Measurements from ENCODE around the gene CACNB4. TPM values are rescaled to one million over a fixed set of nuclear protein-coding genes. Genes with fewer than 3 reads are reported as not detected.

CACNB4 gene
- polyA plus RNA-seq, 1 of the 3 experiments (the other 2 are of a cell fraction) = 0.18 TPM

DNA sequence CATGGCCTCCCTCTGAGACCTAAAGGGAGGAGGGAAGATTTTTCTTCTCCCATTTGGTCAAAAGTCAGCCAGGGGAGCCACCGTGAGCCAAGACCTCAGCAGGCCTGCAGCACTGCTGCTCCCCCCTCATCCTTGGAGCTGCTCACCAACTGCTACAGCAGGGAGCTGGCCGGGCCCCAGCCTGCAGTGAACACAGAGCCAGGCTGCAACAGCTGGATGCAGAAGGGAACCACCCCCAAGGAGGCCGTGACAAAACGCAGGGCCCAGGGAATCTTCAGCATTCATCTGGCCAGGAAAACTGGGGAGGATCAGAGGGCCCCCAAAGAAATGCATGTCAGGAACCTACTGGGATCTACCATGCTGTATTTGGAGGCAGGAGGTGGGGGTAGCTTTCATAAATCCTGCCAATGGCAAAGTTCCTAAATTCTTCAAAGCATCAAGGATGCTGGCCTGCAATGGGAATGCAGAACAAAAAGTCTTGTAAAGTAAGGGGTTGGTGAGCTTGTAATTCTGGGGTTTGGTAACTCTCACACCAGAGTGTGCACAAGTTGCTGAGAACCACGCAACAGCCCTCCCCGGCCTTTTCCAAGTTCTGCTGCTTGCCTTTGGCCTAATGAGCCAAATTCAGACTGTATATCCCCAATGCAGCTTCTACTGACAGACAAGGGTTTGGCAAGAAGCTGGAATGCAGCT is 61.0 kb downstream of the CACNB4 start:
- WGBS (ENCODE audit: low lambda C conversion rate) = 70% methylated on average over 6 of the region's 6 CpGs
- Histone ChIP-seq H3K9me2 (no peaks in the 10 kb centered on the region), H3K4me3 (ENCODE audit: low read depth in 2 of 2, low read length in 1 of 2) (no peak overlapping the region), H2AFZ (ENCODE audit: low read depth) (no peak overlapping the region), H3K27ac (ENCODE audit: low read depth in 2 of 2, low read length in 1 of 2) (no peak overlapping the region), H4K20me1 (ENCODE audit: insufficient read depth) (no peaks in the 10 kb centered on the region), H3K9me3 (no peaks in the 10 kb centered on the region), H3K79me2 (ENCODE audit: insufficient read depth) (no peaks in the 10 kb centered on the region), H3K4me1 (ENCODE audit: control insufficient read depth in 1 of 2, insufficient read depth in 2 of 2, low read depth in 1 of 2, low read length in 1 of 2) (no peaks in the 10 kb centered on the region; a peak in 1 of 4 replicates), H3K27me3 (ENCODE audit: insufficient read depth) (no peaks in the 10 kb centered on the region), H3F3A (replicated peaks; ENCODE audit: insufficient read depth) (no peaks in the 10 kb centered on the region), H3K36me3 (replicated peaks in 1 of 2; ENCODE audit: control insufficient read depth in 1 of 2, insufficient read depth in 2 of 2, low read length in 1 of 2) (no peaks in the 10 kb centered on the region), H3K9ac (no peak overlapping the region), H3K4me2 (no peak overlapping the region)
- ChIA-PET CTCF (interaction anchor here (0.8 to 7.4 kb wide), 14 partner anchors 9 to 705 kb away, joined by 3 to 71 read pairs (median 6); partner anchors contain the start of gene STAM2), POLR2A (interaction anchor here (1.0 kb wide), 1 partner anchor 11 kb away, joined by 3 read pairs; no protein-coding TSS in a partner anchor)
- DNase-seq = no peak
- no peak for TF ChIP-seq NFIC (IDR thresholded peaks at IDR 0.05; ENCODE audit: borderline replicate concordance)
- no peak for TF ChIP-seq GABPA (IDR thresholded peaks at IDR 0.05; ENCODE audit: low read depth)
- TF ChIP-seq, protein P1, sequence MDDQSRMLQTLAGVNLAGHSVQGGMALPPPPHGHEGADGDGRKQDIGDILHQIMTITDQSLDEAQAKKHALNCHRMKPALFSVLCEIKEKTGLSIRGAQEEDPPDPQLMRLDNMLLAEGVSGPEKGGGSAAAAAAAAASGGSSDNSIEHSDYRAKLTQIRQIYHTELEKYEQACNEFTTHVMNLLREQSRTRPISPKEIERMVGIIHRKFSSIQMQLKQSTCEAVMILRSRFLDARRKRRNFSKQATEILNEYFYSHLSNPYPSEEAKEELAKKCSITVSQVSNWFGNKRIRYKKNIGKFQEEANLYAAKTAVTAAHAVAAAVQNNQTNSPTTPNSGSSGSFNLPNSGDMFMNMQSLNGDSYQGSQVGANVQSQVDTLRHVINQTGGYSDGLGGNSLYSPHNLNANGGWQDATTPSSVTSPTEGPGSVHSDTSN (IDR thresholded peaks at IDR 0.05) = no peak
- TF ChIP-seq RXRA (IDR thresholded peaks at IDR 0.05; ENCODE audit: borderline replicate concordance, low read depth) = no peak
- no peak for TF ChIP-seq JUND (IDR thresholded peaks at IDR 0.05)
- TF ChIP-seq, protein P2, sequence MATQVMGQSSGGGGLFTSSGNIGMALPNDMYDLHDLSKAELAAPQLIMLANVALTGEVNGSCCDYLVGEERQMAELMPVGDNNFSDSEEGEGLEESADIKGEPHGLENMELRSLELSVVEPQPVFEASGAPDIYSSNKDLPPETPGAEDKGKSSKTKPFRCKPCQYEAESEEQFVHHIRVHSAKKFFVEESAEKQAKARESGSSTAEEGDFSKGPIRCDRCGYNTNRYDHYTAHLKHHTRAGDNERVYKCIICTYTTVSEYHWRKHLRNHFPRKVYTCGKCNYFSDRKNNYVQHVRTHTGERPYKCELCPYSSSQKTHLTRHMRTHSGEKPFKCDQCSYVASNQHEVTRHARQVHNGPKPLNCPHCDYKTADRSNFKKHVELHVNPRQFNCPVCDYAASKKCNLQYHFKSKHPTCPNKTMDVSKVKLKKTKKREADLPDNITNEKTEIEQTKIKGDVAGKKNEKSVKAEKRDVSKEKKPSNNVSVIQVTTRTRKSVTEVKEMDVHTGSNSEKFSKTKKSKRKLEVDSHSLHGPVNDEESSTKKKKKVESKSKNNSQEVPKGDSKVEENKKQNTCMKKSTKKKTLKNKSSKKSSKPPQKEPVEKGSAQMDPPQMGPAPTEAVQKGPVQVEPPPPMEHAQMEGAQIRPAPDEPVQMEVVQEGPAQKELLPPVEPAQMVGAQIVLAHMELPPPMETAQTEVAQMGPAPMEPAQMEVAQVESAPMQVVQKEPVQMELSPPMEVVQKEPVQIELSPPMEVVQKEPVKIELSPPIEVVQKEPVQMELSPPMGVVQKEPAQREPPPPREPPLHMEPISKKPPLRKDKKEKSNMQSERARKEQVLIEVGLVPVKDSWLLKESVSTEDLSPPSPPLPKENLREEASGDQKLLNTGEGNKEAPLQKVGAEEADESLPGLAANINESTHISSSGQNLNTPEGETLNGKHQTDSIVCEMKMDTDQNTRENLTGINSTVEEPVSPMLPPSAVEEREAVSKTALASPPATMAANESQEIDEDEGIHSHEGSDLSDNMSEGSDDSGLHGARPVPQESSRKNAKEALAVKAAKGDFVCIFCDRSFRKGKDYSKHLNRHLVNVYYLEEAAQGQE (IDR thresholded peaks at IDR 0.05; ENCODE audit: low read depth, low read length) = no peak
- TF ChIP-seq, protein P3, sequence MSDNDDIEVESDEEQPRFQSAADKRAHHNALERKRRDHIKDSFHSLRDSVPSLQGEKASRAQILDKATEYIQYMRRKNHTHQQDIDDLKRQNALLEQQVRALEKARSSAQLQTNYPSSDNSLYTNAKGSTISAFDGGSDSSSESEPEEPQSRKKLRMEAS (IDR thresholded peaks at IDR 0.05; ENCODE audit: low read depth) = no peak
- TF ChIP-seq GATA2 (CRISPR knock-in tag; IDR thresholded peaks at IDR 0.05) = no peak
- TF ChIP-seq, protein P4, sequence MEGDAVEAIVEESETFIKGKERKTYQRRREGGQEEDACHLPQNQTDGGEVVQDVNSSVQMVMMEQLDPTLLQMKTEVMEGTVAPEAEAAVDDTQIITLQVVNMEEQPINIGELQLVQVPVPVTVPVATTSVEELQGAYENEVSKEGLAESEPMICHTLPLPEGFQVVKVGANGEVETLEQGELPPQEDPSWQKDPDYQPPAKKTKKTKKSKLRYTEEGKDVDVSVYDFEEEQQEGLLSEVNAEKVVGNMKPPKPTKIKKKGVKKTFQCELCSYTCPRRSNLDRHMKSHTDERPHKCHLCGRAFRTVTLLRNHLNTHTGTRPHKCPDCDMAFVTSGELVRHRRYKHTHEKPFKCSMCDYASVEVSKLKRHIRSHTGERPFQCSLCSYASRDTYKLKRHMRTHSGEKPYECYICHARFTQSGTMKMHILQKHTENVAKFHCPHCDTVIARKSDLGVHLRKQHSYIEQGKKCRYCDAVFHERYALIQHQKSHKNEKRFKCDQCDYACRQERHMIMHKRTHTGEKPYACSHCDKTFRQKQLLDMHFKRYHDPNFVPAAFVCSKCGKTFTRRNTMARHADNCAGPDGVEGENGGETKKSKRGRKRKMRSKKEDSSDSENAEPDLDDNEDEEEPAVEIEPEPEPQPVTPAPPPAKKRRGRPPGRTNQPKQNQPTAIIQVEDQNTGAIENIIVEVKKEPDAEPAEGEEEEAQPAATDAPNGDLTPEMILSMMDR (IDR thresholded peaks at IDR 0.05) = no peak
- no peak for TF ChIP-seq SIN3A (IDR thresholded peaks at IDR 0.05; ENCODE audit: borderline replicate concordance, low read depth, low read length)
- TF ChIP-seq, protein P5, sequence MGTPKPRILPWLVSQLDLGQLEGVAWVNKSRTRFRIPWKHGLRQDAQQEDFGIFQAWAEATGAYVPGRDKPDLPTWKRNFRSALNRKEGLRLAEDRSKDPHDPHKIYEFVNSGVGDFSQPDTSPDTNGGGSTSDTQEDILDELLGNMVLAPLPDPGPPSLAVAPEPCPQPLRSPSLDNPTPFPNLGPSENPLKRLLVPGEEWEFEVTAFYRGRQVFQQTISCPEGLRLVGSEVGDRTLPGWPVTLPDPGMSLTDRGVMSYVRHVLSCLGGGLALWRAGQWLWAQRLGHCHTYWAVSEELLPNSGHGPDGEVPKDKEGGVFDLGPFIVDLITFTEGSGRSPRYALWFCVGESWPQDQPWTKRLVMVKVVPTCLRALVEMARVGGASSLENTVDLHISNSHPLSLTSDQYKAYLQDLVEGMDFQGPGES (IDR thresholded peaks at IDR 0.05; ENCODE audit: low read depth, low read length) = no peak
- TF ChIP-seq ELF1 (IDR thresholded peaks at IDR 0.05) = no peak

Measured in SK-N-SH (cell line).